ENCODE results near the gene MRPL12. TPM values are rescaled to one million over a fixed set of nuclear protein-coding genes. Genes with fewer than 3 reads are reported as not detected.

The MRPL12 gene
- total and polyA plus RNA-seq, 2 of the 13 experiments (the other 11 are each of a cell fraction or from before 2014, with no cell fraction given) = 39.1 to 94.1 TPM

DNA sequence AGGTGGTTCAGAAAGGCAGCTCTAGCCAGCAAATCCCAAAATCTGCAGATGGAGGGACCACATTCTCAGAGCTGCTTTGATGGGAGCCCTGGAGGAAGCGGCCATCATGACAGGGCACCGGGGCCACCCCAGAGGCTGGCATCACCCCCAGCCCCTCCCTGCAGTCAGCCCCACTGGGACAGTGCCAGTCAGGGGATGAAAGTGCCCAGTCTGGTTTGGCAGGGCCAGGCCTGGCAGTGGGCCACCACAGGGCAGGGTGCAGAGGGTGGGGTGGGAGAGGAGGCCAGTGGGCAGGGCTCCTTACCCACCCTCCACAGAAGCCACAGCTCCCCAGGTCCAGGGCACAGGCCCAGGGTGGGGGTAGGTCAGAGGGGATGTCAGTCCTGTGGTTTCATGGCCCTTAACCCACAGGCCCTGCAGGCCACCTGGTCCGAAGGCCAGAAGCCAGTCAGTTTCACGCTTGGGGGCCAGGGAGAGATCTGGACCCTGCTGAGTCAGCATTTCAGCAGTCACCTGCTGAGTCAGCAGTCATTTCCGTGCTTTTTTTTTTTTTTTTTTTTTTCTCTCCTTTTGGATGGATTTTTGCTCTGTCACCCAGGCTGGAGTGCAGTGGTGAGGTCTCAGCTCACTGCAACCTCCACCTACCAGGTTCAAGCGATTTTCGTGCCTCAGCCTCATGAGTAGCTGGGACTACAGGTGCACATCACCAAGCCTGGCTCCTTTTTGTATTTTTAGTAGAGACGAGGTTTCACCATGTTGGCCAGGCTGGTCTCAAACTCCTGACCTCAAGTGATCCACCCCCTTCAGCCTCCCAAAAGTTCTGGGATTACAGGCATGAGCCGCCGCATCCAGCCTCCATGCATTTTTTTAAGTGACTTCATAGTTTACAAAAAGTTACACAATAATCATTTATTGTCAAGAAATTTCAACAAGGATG is 19.3 kb downstream of the MRPL12 start (continued):
- TF ChIP-seq ZNF574 (CRISPR knock-in tag; IDR thresholded peaks at IDR 0.05) = peak; percentile 27; the same call in 1 of the 2 replicates
- TF ChIP-seq ARHGAP35 (CRISPR knock-in tag; IDR thresholded peaks at IDR 0.05; ENCODE audit: borderline replicate concordance) = no peak
- TF ChIP-seq, protein P1, sequence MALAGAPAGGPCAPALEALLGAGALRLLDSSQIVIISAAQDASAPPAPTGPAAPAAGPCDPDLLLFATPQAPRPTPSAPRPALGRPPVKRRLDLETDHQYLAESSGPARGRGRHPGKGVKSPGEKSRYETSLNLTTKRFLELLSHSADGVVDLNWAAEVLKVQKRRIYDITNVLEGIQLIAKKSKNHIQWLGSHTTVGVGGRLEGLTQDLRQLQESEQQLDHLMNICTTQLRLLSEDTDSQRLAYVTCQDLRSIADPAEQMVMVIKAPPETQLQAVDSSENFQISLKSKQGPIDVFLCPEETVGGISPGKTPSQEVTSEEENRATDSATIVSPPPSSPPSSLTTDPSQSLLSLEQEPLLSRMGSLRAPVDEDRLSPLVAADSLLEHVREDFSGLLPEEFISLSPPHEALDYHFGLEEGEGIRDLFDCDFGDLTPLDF (CRISPR knock-in tag; IDR thresholded peaks at IDR 0.05) = no peak
- TF ChIP-seq CSRNP2 (CRISPR knock-in tag; conservative IDR thresholded peaks at IDR 0.05; ENCODE audit: low read depth) = no peak
- TF ChIP-seq, protein P2, sequence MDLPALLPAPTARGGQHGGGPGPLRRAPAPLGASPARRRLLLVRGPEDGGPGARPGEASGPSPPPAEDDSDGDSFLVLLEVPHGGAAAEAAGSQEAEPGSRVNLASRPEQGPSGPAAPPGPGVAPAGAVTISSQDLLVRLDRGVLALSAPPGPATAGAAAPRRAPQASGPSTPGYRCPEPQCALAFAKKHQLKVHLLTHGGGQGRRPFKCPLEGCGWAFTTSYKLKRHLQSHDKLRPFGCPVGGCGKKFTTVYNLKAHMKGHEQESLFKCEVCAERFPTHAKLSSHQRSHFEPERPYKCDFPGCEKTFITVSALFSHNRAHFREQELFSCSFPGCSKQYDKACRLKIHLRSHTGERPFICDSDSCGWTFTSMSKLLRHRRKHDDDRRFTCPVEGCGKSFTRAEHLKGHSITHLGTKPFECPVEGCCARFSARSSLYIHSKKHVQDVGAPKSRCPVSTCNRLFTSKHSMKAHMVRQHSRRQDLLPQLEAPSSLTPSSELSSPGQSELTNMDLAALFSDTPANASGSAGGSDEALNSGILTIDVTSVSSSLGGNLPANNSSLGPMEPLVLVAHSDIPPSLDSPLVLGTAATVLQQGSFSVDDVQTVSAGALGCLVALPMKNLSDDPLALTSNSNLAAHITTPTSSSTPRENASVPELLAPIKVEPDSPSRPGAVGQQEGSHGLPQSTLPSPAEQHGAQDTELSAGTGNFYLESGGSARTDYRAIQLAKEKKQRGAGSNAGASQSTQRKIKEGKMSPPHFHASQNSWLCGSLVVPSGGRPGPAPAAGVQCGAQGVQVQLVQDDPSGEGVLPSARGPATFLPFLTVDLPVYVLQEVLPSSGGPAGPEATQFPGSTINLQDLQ (CRISPR knock-in tag; IDR thresholded peaks at IDR 0.05) = no peak
- 0 out of 2 replicates have a peak, but pooled peaks have one; percentile 68 for TF ChIP-seq ZNF83 (CRISPR knock-in tag; IDR thresholded peaks at IDR 0.05; ENCODE audit: borderline replicate concordance)
- TF ChIP-seq SNAI1 (CRISPR knock-in tag; IDR thresholded peaks at IDR 0.05; ENCODE audit: borderline replicate concordance) = no peak
- peak; percentile 69; the same call in 1 of the 2 replicates for TF ChIP-seq ZNF749 (CRISPR knock-in tag; IDR thresholded peaks at IDR 0.05; ENCODE audit: borderline replicate concordance)
- 0 out of 2 replicates have a peak, but pooled peaks have one; percentile 45 for TF ChIP-seq E2F2 (CRISPR knock-in tag; IDR thresholded peaks at IDR 0.05; ENCODE audit: borderline replicate concordance)
- TF ChIP-seq STAT5B (CRISPR knock-in tag; IDR thresholded peaks at IDR 0.05) = no peak
- TF ChIP-seq ZC3H4 (CRISPR knock-in tag; IDR thresholded peaks at IDR 0.05; ENCODE audit: borderline replicate concordance) = no peak
- no peak for TF ChIP-seq TBX3 (IDR thresholded peaks at IDR 0.05; ENCODE audit: borderline replicate concordance)
- no peak for TF ChIP-seq ZFP36L1 (CRISPR knock-in tag; IDR thresholded peaks at IDR 0.05)
- peak; percentile 100 for TF ChIP-seq AGO2 (optimal IDR thresholded peaks at IDR 0.05; ENCODE audit: low read depth, low read length)
- TF ChIP-seq ZNF484 (CRISPR knock-in tag; IDR thresholded peaks at IDR 0.05; ENCODE audit: borderline replicate concordance, low read depth) = no peak
- no peak for TF ChIP-seq MTF1 (CRISPR knock-in tag; IDR thresholded peaks at IDR 0.05)
- peak; percentile 54; the same call in 1 of the 2 replicates for TF ChIP-seq ZSCAN21 (CRISPR knock-in tag; IDR thresholded peaks at IDR 0.05; ENCODE audit: borderline replicate concordance)
- no peak for TF ChIP-seq SMAD9 (CRISPR knock-in tag; IDR thresholded peaks at IDR 0.05)

Measured in HepG2 (cell line).